Measurements from ENCODE around the gene DCC.

DCC gene

DNA sequence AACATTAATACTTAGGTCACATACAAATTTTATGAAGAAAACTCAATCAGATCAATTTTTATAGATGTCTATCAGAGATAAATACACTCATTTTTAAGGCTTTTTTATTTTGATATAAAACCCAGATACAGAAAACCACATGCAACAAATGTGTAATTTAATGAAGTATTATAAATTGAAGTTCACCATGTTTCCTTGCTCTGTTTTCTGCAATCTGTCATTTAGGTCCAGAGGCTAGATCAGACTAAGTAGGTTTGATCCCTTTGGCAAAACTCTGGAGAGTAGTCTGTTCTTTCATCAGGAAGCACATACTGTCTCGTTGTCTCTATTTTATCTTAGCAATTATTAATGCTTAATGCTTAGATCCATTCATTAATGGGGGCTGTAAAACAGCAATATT, 1042.9 kb downstream of the DCC start:
- no peak for DNase-seq (ENCODE audit: extremely low spot score)
- POLR2A ChIA-PET: no interaction called here
- CTCF ChIA-PET: interaction anchor here (1.1 to 2.0 kb wide), 2 partner anchors 10 kb away, joined by 3 to 4 read pairs; no protein-coding TSS in a partner anchor
- TF ChIP-seq, protein P1, sequence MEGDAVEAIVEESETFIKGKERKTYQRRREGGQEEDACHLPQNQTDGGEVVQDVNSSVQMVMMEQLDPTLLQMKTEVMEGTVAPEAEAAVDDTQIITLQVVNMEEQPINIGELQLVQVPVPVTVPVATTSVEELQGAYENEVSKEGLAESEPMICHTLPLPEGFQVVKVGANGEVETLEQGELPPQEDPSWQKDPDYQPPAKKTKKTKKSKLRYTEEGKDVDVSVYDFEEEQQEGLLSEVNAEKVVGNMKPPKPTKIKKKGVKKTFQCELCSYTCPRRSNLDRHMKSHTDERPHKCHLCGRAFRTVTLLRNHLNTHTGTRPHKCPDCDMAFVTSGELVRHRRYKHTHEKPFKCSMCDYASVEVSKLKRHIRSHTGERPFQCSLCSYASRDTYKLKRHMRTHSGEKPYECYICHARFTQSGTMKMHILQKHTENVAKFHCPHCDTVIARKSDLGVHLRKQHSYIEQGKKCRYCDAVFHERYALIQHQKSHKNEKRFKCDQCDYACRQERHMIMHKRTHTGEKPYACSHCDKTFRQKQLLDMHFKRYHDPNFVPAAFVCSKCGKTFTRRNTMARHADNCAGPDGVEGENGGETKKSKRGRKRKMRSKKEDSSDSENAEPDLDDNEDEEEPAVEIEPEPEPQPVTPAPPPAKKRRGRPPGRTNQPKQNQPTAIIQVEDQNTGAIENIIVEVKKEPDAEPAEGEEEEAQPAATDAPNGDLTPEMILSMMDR (IDR thresholded peaks at IDR 0.05; ENCODE audit: control extremely low read depth, extremely low read depth, low read depth, missing control alignments): no peak

DNA sequence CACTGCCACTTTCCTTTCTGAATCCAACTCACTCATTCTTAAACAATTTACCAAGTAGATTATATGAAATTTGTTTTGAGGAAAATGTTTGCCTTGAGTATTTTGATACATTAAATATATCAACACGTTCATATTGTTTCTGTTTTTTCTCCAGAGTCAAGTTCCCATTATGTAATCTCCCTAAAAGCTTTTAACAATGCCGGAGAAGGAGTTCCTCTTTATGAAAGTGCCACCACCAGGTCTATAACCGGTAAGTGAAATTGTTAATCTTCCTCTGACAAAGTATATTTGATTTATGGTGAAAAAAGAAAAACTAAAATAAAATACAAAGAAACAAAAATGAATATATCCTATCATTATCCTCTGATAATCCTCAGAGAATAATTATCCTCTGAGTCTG, 1045.9 kb downstream of the DCC start:
- TF ChIP-seq, protein P1 (IDR thresholded peaks at IDR 0.05; ENCODE audit: control extremely low read depth, extremely low read depth, low read depth, missing control alignments): no peak
- POLR2A ChIA-PET: no interaction called here
- CTCF ChIA-PET: no interaction called here
- DNase-seq (ENCODE audit: extremely low spot score): no peak

DNA sequence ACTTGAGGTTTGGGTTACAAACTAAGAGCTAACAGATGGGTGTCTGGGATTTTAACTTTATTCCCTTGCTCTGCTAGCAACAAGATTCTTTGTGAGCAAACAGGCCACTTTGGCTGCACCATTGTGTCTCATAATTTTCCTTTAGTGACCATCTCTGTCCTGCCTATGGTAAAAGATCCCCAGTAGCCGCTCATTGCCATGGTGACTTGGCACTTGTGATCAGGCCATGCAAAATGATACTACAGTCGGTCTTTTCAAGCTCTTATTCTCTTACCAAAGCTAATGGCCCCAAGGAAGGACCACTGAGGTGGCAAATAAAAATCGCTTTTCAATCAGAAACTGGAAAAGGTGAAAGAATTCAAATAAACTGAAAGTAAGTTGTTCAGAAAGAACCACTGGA, 1047.6 kb downstream of the DCC start:
- CTCF ChIA-PET: interaction anchor here (1.5 kb wide), 1 partner anchor 9 kb away, joined by 3 read pairs; no protein-coding TSS in a partner anchor
- TF ChIP-seq, protein P1 (IDR thresholded peaks at IDR 0.05; ENCODE audit: control extremely low read depth, extremely low read depth, low read depth, missing control alignments): no peak
- POLR2A ChIA-PET: no interaction called here
- DNase-seq (ENCODE audit: extremely low spot score): no peak

DNA sequence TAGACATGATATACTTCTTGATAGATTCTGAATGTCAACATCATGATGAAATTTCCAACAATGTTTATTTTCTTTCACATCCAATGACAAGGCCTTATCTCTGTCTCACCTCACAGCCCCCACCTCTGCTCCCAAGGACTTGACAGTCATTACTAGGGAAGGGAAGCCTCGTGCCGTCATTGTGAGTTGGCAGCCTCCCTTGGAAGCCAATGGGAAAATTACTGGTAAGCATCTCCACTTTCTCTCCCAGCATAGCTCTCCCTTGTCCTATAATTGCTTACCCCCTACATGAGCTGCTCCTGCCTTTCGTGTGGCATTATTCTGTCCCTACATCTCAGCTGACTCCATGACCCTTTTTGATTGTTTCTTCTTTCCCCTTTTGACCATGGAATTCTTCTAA, 1062.7 kb downstream of the DCC start:
- POLR2A ChIA-PET: no interaction called here
- DNase-seq (ENCODE audit: extremely low spot score): no peak
- TF ChIP-seq, protein P1 (IDR thresholded peaks at IDR 0.05; ENCODE audit: control extremely low read depth, extremely low read depth, low read depth, missing control alignments): no peak
- CTCF ChIA-PET: no interaction called here

DNA sequence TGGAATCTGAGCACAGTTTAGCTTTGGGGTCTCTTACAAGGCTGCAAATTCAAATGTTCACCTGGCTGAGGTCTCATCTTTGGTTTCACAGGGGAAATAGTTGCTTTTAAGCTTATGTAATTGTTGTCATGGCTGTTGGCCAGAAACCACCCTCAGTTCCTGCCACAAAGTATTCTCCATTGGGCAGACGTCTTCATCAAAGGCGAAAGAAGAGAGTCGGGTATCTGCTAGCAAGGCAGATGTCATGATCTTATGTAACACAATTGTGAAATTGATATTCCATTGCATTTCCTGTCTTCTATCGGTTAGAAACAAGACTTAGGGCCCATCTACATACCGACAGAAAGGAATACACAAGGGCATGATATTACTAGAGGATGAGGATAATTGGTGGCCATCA, 1068.3 kb downstream of the DCC start:
- ChIA-PET POLR2A (no interaction called here), CTCF (no interaction called here)
- DNase-seq (ENCODE audit: extremely low spot score): no peak

DNA sequence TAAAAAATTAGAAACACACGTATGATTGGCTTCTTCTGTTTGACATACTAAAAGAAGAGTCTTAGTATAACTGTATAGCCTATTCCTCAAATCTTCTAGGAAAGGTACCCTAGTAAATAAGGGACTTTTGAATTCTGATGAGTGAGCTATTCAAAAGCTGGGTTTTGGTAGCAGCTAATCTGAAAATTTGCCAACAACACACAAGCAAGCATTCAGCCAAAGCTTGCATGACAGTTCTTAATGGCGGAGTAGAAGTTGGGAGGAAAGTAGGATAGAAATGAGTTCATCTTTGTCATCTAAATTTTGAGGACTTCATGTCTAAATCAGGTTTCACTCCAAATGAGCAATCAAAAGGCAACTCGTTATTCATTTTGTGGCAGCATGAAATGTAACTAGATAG, 1071.5 kb downstream of the DCC start:
- TF ChIP-seq, protein P1 (IDR thresholded peaks at IDR 0.05; ENCODE audit: control extremely low read depth, extremely low read depth, low read depth, missing control alignments): no peak
- ChIA-PET CTCF (interaction anchor here (1.0 to 1.3 kb wide), 2 partner anchors 9 to 30 kb away, joined by 3 read pairs; no protein-coding TSS in a partner anchor), POLR2A (no interaction called here)
- no peak for DNase-seq (ENCODE audit: extremely low spot score)

More for the DNA sequence above, 1068.3 kb downstream of the DCC start:
- TF ChIP-seq, protein P1 (IDR thresholded peaks at IDR 0.05; ENCODE audit: control extremely low read depth, extremely low read depth, low read depth, missing control alignments): no peak

GRCh38 chr18:53417003-53417402, 1077.0 kb downstream of the DCC start:
- TF ChIP-seq, protein P1 (IDR thresholded peaks at IDR 0.05; ENCODE audit: control extremely low read depth, extremely low read depth, low read depth, missing control alignments): no peak
- ChIA-PET CTCF (interaction anchor here (2.0 kb wide), 1 partner anchor 11 kb away, joined by 6 read pairs; no protein-coding TSS in a partner anchor), POLR2A (no interaction called here)
- no peak for DNase-seq (ENCODE audit: extremely low spot score)

Measured in GM10248 (cell line).